ENCODE data around the gene FHOD3. TPM values are rescaled to one million over a fixed set of nuclear protein-coding genes. Genes with fewer than 3 reads are reported as not detected.

The FHOD3 gene
- total and polyA plus RNA-seq, 2 of the 13 experiments (the other 11 are each of a cell fraction or from before 2014, with no cell fraction given) = 0.07 TPM; not detected in 1

GRCh38 chr18:36322734-36323133 lies 25.2 kb downstream of the FHOD3 start:
- Histone ChIP-seq H2AFZ (ENCODE audit: low read length) (no peak overlapping the region), H3K9me3 (ENCODE audit: low read length) (no peaks in the 10 kb centered on the region), H3K27ac (ENCODE audit: extremely low read length, insufficient read depth, low read length) (no peak overlapping the region), H3K4me2 (ENCODE audit: low read depth, low read length) (no peak overlapping the region), H3K4me1 (ENCODE audit: insufficient read depth, low read length) (no peaks in the 10 kb centered on the region), H3K4me3 (replicated peaks in 1 of 3; ENCODE audit: insufficient read depth in 1 of 3, low read depth in 2 of 3, low read length in 3 of 3) (no peak overlapping the region), H3K9ac (ENCODE audit: insufficient read depth, low read depth, low read length) (no peak overlapping the region), H3K36me3 (replicated peaks in 1 of 2; ENCODE audit: control insufficient read depth in 1 of 2, insufficient read depth in 2 of 2, low read length in 2 of 2) (no peaks in the 10 kb centered on the region), H4K20me1 (ENCODE audit: insufficient read depth, low read length) (no peaks in the 10 kb centered on the region), H3K27me3 (ENCODE audit: control insufficient read depth in 1 of 2, insufficient read depth in 2 of 2, low read length in 2 of 2) (no peaks in the 10 kb centered on the region; a peak in 1 of 5 replicates), H3K79me2 (ENCODE audit: insufficient read depth, low read length) (no peaks in the 10 kb centered on the region)
- DNase-seq (ENCODE audit: low spot score) = no peak
- WGBS (ENCODE audit: low lambda C conversion rate) = 0% methylated on average over 1 of the region's 4 CpGs
- BruUV-seq (replicated peaks) = no TSS peak
- intact Hi-C loops (cut with micrococcal nuclease; ENCODE audit: unreplicated experiment) = no loop called here
- CTCF ChIA-PET (ENCODE audit: low intra/inter-chr PET ratio, low total read pairs) = no interaction called here
- POLR2A ChIA-PET = no interaction called here
- FAIRE-seq = no peak
- ATAC-seq = no peak
- in situ Hi-C loops (cut with HindIII; ENCODE audit: extremely low pct_ligation_motif_present, low pct_unique_long_range_greater_than_20kb) = no loop called here
- TF ChIP-seq BHLHE40 (IDR thresholded peaks at IDR 0.05; ENCODE audit: low read length) (no peak), GLMP (CRISPR knock-in tag; IDR thresholded peaks at IDR 0.05; ENCODE audit: borderline replicate concordance) (no peak), RBFOX2 (IDR thresholded peaks at IDR 0.05; ENCODE audit: low read depth, low read length) (no peak), GATA4 (IDR thresholded peaks at IDR 0.05; ENCODE audit: borderline replicate concordance, low read depth) (no peak), REL (CRISPR knock-in tag; conservative IDR thresholded peaks at IDR 0.05) (no peak), ZNF879 (CRISPR knock-in tag; IDR thresholded peaks at IDR 0.05) (no peak), ZBTB40 (IDR thresholded peaks at IDR 0.05) (no peak), ZBTB40 (CRISPR knock-in tag; IDR thresholded peaks at IDR 0.05) (no peak), AKAP8 (CRISPR knock-in tag; IDR thresholded peaks at IDR 0.05) (no peak), SKI (IDR thresholded peaks at IDR 0.05; ENCODE audit: partially characterized antibody) (no peak), NFRKB (IDR thresholded peaks at IDR 0.05) (no peak), ZNF382 (CRISPR knock-in tag; IDR thresholded peaks at IDR 0.05; ENCODE audit: borderline replicate concordance) (no peak)
- TF ChIP-seq, protein P1, sequence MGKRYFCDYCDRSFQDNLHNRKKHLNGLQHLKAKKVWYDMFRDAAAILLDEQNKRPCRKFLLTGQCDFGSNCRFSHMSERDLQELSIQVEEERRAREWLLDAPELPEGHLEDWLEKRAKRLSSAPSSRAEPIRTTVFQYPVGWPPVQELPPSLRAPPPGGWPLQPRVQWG (CRISPR knock-in tag; IDR thresholded peaks at IDR 0.05; ENCODE audit: borderline replicate concordance, low read depth) = no peak

All from HepG2 (cell line).